ENCODE measurements around the gene HERPUD2.
"Not testable (repeated sequence)": the region's sequence is repeated elsewhere in the genome, so short reads cannot be mapped to it uniquely, and the experiment has no call there.

The HERPUD2 gene

DNA sequence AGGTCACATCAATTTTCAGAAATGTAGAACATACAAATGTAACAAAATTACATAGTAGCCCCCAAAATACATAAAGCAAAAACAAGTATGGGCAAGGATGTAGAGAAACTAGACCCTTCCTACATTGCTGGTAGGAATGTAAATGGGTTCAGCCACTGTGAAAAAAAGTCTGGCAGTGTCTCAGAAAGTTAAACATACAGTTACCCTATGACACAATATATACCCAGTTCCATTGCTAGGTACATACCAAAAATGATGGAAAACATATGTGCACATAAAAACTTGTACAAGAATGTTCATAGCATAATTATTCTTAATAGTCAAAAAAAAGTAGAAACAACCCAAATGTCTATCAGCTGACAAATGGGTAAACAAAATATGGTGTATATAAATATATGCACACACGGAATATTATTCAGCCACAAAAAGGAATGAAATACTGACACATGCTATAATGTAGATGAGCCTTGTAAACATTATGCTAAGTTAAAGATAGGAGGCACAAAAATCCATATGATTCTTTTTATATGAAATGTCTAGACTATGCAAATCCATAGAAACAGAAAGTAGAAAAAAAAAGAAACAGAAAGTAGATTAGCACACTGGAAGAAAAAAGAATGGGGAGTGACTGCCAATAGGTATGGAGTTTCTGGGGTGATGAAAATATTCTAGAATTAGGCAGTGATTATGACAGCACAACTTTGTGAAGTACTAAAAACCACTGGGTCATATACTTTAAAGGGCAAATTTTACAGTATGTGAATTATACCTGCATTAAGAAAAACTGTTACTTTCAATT, 13.5 kb downstream of the HERPUD2 start:
- peaks cover 0 to 14% (median 0%) of the 10 kb centered on the region in 5 donors for H3K4me1 ChIP-seq (ENCODE audit: control insufficient read depth in 5 of 5, insufficient read depth in 5 of 5, low read length in 5 of 5)
- peaks cover 0 to 5% (median 2%) of the 10 kb centered on the region in 5 donors for H3K36me3 ChIP-seq (ENCODE audit: control insufficient read depth in 5 of 5, insufficient read depth in 5 of 5, low read length in 5 of 5)
- H3K4me3 ChIP-seq (ENCODE audit: low read depth in 1 of 5, low read length in 5 of 5), result no peak overlapping the region
- H3K27ac ChIP-seq (ENCODE audit: low read depth, low read length), result no peak overlapping the region
- H3K27me3 ChIP-seq (ENCODE audit: control insufficient read depth in 5 of 5, insufficient read depth in 4 of 5, low read length in 5 of 5), result no peaks in the 10 kb centered on the region
- no peak overlapping the region for H3K9ac ChIP-seq (ENCODE audit: low read length in 5 of 5)
- H3K9me3 ChIP-seq (ENCODE audit: control insufficient read depth in 5 of 5, low read length in 5 of 5), result no peaks in the 10 kb centered on the region

DNA sequence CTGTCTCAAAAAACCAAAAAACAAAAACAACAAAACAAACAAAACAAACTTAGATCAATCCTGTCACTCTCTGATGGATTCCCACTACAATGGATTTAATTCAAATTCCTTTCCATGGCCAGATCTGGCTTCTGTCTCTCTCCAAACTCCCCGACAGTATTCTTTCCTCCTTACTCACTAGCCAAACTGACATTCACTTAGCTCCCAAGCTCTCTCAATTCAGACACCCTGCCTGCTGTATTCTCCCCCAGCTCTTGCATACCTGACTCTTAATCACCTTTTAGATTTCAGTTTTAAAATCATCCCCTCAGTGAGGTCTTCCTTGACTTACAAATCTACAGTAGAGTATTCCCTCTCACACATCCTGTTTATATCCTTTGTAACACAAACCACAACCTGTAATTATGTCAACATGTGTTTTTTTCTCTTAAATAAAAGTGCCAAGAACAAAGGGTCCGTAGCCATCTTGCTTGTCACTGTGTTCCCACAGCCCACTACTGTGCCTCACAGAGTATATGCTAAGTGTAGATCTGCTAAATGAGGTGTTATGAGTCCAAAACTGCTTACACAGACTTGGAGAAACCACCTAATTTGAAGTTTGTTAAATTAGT, 14.4 kb downstream of the HERPUD2 start:
- Histone ChIP-seq H3K27ac (ENCODE audit: low read depth, low read length) (no peak overlapping the region), H3K27me3 (ENCODE audit: control insufficient read depth in 5 of 5, insufficient read depth in 4 of 5, low read length in 5 of 5) (no peaks in the 10 kb centered on the region), H3K4me3 (ENCODE audit: low read depth in 1 of 5, low read length in 5 of 5) (no peak overlapping the region), H3K9ac (ENCODE audit: low read length in 5 of 5) (peak overlapping the region in 1 of 5 donors; percentile 4), H3K36me3 (ENCODE audit: control insufficient read depth in 5 of 5, insufficient read depth in 5 of 5, low read length in 5 of 5) (peaks cover 0 to 5% (median 2%) of the 10 kb centered on the region in 5 donors), H3K9me3 (ENCODE audit: control insufficient read depth in 5 of 5, low read length in 5 of 5) (no peaks in the 10 kb centered on the region), H3K4me1 (ENCODE audit: control insufficient read depth in 5 of 5, insufficient read depth in 5 of 5, low read length in 5 of 5) (peaks cover 0 to 17% (median 0%) of the 10 kb centered on the region in 5 donors)

DNA sequence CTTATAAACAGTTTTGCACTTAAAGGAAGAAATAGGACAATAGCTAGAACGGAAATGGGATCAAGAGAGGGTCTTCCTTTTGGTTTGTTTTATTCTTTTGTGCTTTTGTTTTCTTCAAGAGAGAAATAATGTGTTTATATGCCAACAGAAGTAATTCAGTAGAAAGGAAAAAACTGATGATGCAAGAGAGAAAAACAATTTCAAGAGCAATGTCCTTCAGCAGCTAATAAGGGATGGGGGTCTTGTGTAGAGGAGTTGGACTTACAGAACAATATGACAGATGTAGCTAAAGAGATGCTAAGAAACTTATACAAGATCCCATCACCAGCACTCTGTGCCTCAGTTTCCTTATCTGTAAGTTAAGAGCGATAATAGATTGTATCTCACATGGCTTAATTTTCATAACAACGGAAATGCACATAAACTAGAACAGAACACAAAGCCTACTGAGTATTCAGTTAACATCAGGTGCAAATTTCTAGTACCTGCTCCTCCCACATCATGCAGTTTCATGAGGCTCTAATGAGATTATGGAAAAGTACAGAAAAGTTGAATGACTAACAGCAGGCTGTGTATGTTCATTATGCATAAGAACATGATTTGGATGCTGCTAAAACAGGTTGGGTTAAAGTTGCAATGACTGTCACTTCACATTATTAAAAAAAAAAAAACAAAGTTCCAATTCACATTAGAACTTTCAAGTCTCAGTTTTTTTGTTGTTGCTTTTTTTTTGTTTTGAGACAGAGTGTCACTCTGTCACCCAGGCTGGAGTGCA, 17.2 kb downstream of the HERPUD2 start:
- H3K9ac ChIP-seq (ENCODE audit: low read length in 5 of 5), result no peak overlapping the region
- no peak overlapping the region for H3K4me3 ChIP-seq (ENCODE audit: low read depth in 1 of 5, low read length in 5 of 5)
- no peaks in the 10 kb centered on the region for H3K9me3 ChIP-seq (ENCODE audit: control insufficient read depth in 5 of 5, low read length in 5 of 5)
- H3K27me3 ChIP-seq (ENCODE audit: control insufficient read depth in 5 of 5, insufficient read depth in 4 of 5, low read length in 5 of 5), result no peaks in the 10 kb centered on the region
- no peaks in the 10 kb centered on the region for H3K36me3 ChIP-seq (ENCODE audit: control insufficient read depth in 5 of 5, insufficient read depth in 5 of 5, low read length in 5 of 5)
- peaks cover 0 to 17% (median 0%) of the 10 kb centered on the region in 5 donors for H3K4me1 ChIP-seq (ENCODE audit: control insufficient read depth in 5 of 5, insufficient read depth in 5 of 5, low read length in 5 of 5)
- H3K27ac ChIP-seq (ENCODE audit: low read depth, low read length), result no peak overlapping the region

DNA sequence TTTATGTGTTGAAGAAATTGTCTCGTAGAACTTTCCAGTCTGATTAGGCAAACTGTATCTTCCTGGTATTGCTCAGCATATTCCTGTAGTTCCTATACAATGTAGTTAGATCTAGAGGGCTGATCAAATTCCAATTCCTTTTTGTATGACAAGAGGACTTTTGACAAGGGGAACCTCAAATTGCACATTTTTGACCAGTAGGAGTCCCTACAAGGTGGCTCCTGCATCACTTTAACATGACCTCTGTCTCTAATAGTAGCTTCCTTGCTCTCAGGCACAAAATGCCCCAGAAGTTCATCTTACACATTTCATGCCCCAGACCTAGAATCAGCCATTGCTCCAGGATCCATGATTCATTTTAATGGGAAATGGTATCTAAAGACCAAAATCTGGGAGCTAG, 18.7 kb downstream of the HERPUD2 start:
- Histone ChIP-seq H3K36me3 (ENCODE audit: control insufficient read depth in 5 of 5, insufficient read depth in 5 of 5, low read length in 5 of 5) (no peaks in the 10 kb centered on the region), H3K4me3 (ENCODE audit: low read depth in 1 of 5, low read length in 5 of 5) (no peak overlapping the region), H3K9ac (ENCODE audit: low read length in 5 of 5) (no peak overlapping the region), H3K4me1 (ENCODE audit: control insufficient read depth in 5 of 5, insufficient read depth in 5 of 5, low read length in 5 of 5) (peaks cover 0 to 15% (median 0%) of the 10 kb centered on the region in 5 donors), H3K27me3 (ENCODE audit: control insufficient read depth in 5 of 5, insufficient read depth in 4 of 5, low read length in 5 of 5) (no peaks in the 10 kb centered on the region), H3K27ac (ENCODE audit: low read depth, low read length) (no peak overlapping the region), H3K9me3 (ENCODE audit: control insufficient read depth in 5 of 5, low read length in 5 of 5) (no peaks in the 10 kb centered on the region)

DNA sequence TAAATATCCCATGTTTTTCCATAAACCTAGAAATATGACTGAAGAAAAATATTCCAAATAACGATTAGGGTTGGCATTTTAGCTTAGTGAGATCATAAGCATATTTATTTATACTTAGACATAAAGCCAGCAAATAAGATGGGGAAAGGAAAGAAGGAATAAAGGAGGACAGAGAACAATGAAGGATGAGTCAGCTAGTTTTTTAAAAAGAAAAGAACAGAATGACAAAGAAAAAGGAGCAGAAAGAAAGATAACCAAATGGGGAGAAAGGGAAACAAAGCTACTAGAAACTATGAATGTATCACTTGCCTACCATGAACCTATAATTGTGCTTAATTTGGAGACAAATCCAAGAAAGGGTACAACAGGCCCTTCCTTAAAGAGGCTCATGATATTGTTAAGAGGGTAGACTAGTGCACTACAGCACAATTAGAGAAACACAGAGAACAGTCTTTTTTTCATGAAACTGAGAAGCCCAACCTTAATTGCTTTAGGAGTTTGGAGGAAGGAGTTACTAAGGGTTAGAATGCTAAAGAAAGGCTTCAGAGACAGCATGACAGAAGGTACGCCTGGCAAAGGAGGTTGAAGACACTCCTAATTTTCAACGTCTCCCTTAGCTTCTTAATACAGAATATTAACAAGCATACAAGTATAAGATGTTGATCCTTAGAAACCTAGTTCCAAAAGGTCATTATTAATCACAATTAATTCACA, 23.9 kb downstream of the HERPUD2 start:
- no peak overlapping the region for H3K4me3 ChIP-seq (ENCODE audit: low read depth in 1 of 5, low read length in 5 of 5)
- no peak overlapping the region for H3K9ac ChIP-seq (ENCODE audit: low read length in 5 of 5)
- no peak overlapping the region for H3K27ac ChIP-seq (ENCODE audit: low read depth, low read length)
- peaks cover 0 to 11% (median 3%) of the 10 kb centered on the region in 5 donors for H3K4me1 ChIP-seq (ENCODE audit: control insufficient read depth in 5 of 5, insufficient read depth in 5 of 5, low read length in 5 of 5)
- H3K36me3 ChIP-seq (ENCODE audit: control insufficient read depth in 5 of 5, insufficient read depth in 5 of 5, low read length in 5 of 5), result peaks cover 12 to 16% (median 14%) of the 10 kb centered on the region in 5 donors
- H3K27me3 ChIP-seq (ENCODE audit: control insufficient read depth in 5 of 5, insufficient read depth in 4 of 5, low read length in 5 of 5), result no peaks in the 10 kb centered on the region
- H3K9me3 ChIP-seq (ENCODE audit: control insufficient read depth in 5 of 5, low read length in 5 of 5), result no peaks in the 10 kb centered on the region

DNA sequence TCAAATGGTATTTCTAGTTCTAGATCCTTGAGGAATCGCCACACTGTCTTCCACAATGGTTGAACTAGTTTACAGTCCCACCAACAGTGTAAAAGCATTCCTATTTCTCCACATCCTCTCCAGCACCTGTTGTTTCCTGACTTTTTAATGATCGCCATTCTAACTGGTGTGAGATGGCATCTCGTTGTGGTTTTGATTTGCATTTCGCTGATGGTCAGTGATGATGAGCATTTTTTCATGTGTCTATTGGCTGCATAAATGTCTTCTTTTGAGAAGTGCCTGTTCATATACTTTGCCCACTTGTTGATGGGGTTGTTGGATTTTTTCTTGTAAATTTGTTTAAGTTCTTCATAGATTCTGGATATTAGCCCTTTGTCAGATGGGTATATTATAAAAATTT, 34.5 kb downstream of the HERPUD2 start:
- H3K9ac ChIP-seq (ENCODE audit: low read length in 5 of 5); H3K27ac ChIP-seq (ENCODE audit: low read depth, low read length); H3K4me1 ChIP-seq (ENCODE audit: control insufficient read depth in 5 of 5, insufficient read depth in 5 of 5, low read length in 5 of 5); H3K27me3 ChIP-seq (ENCODE audit: control insufficient read depth in 5 of 5, insufficient read depth in 4 of 5, low read length in 5 of 5); H3K9me3 ChIP-seq (ENCODE audit: control insufficient read depth in 5 of 5, low read length in 5 of 5); H3K4me3 ChIP-seq (ENCODE audit: low read depth in 1 of 5, low read length in 5 of 5): not testable (repeated sequence)
- peaks cover 4 to 17% (median 14%) of the 10 kb centered on the region in 5 donors for H3K36me3 ChIP-seq (ENCODE audit: control insufficient read depth in 5 of 5, insufficient read depth in 5 of 5, low read length in 5 of 5)

DNA sequence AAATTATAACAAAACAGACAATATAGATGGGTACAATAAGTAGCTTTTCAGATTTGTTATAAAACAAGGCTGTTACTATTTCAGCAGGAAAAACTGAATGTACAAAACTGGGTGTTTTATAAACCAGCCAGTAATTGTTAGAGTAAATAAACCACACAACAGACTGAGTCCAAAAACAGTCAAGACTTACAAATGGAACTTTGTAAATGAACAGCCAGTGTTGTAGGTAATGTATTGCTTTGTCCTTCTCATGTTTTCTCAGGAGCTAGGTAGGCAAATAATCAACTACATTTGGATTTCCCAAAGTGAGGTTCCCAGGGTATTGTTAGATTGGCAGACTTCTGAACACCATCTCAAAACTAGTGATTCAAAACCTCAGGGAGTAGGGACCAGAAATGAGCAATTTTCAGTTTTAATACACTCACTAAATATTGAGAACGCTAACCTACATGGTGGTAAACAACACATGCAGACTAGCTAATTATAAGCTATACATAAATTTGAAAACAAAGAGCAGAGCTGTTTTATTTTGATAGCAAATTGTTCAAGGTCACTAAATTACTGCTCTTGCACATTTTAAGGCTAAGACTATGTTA, 36.2 kb downstream of the HERPUD2 start:
- no peaks in the 10 kb centered on the region for H3K4me1 ChIP-seq (ENCODE audit: control insufficient read depth in 5 of 5, insufficient read depth in 5 of 5, low read length in 5 of 5)
- no peaks in the 10 kb centered on the region for H3K27me3 ChIP-seq (ENCODE audit: control insufficient read depth in 5 of 5, insufficient read depth in 4 of 5, low read length in 5 of 5)
- peaks cover 0 to 17% (median 4%) of the 10 kb centered on the region in 5 donors for H3K36me3 ChIP-seq (ENCODE audit: control insufficient read depth in 5 of 5, insufficient read depth in 5 of 5, low read length in 5 of 5)
- H3K9me3 ChIP-seq (ENCODE audit: control insufficient read depth in 5 of 5, low read length in 5 of 5), result no peaks in the 10 kb centered on the region
- H3K27ac ChIP-seq (ENCODE audit: low read depth, low read length), result no peak overlapping the region
- H3K4me3 ChIP-seq (ENCODE audit: low read depth in 1 of 5, low read length in 5 of 5), result no peak overlapping the region
- no peak overlapping the region for H3K9ac ChIP-seq (ENCODE audit: low read length in 5 of 5)

DNA sequence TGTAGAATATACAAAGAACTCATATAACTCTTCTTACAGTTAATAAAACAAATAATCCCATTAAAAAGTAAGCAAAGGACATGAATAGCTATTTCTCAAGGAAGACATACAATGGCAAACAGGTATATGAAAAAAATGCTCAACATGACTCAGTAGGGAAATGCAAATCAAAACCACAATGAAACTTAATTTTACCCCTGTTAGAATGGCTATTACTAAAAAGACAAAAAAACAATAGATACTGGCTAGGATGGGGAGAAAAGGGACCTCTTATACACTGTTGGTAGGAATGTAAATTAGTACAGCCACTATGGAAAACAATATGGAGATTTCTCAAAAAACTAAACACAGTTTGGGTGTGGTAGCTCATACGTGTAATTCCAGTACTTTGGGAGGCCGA, 37.8 kb downstream of the HERPUD2 start:
- peaks cover 0 to 6% (median 0%) of the 10 kb centered on the region in 5 donors for H3K9me3 ChIP-seq (ENCODE audit: control insufficient read depth in 5 of 5, low read length in 5 of 5)
- no peak overlapping the region for H3K4me3 ChIP-seq (ENCODE audit: low read depth in 1 of 5, low read length in 5 of 5)
- H3K4me1 ChIP-seq (ENCODE audit: control insufficient read depth in 5 of 5, insufficient read depth in 5 of 5, low read length in 5 of 5), result no peaks in the 10 kb centered on the region
- H3K27me3 ChIP-seq (ENCODE audit: control insufficient read depth in 5 of 5, insufficient read depth in 4 of 5, low read length in 5 of 5), result no peaks in the 10 kb centered on the region
- H3K9ac ChIP-seq (ENCODE audit: low read length in 5 of 5), result no peak overlapping the region
- no peak overlapping the region for H3K27ac ChIP-seq (ENCODE audit: low read depth, low read length)
- H3K36me3 ChIP-seq (ENCODE audit: control insufficient read depth in 5 of 5, insufficient read depth in 5 of 5, low read length in 5 of 5), result peaks cover 0 to 26% (median 5%) of the 10 kb centered on the region in 5 donors

DNA sequence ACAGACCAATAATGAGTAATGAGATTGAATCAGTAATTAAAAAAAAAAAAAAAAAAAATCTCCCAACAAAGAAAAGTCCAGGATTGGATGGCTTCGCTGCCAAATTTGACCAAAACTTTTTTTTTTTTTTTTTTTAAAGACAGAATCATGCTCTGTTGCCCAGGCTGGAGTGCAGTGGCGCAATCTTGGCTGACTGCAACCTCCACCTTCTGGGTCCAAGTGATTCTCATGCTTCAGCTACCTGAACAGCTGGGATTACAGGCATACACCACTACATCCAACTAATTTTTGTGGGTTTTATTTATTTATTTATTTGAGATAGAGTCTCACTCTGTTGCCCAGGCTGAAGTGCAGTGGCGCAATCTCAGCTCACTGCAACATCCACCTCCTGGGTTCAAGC, 40.4 kb downstream of the HERPUD2 start:
- H3K9ac ChIP-seq (ENCODE audit: low read length in 5 of 5); H3K4me1 ChIP-seq (ENCODE audit: control insufficient read depth in 5 of 5, insufficient read depth in 5 of 5, low read length in 5 of 5); H3K4me3 ChIP-seq (ENCODE audit: low read depth in 1 of 5, low read length in 5 of 5); H3K27ac ChIP-seq (ENCODE audit: low read depth, low read length); H3K9me3 ChIP-seq (ENCODE audit: control insufficient read depth in 5 of 5, low read length in 5 of 5); H3K27me3 ChIP-seq (ENCODE audit: control insufficient read depth in 5 of 5, insufficient read depth in 4 of 5, low read length in 5 of 5): not testable (repeated sequence)
- peaks cover 4 to 26% (median 15%) of the 10 kb centered on the region in 5 donors for H3K36me3 ChIP-seq (ENCODE audit: control insufficient read depth in 5 of 5, insufficient read depth in 5 of 5, low read length in 5 of 5)

Data from subcutaneous abdominal adipose tissue (tissue), 5 donors.